Stimulated activated effector memory CD8-positive, alpha-beta T cell treated with anti-CD3 and anti-CD28 coated beads, Interleukin-12 subunit alpha, Interleukin-12 subunit beta, amount 100 ng/mL, for 72 hours (primary cell): Measurements from ENCODE around the gene POLDIP3.
"Not testable (repeated sequence)": the region's sequence is repeated elsewhere in the genome, so short reads cannot be mapped to it uniquely, and the experiment has no call there.

Experiments used
- ATAC-seq: fragments of 150-1000 bp; cut with Tn5 transposase; 2 replicates; pipeline ENCODE4 v1.10.0; 2021
- DNase-seq, 2 donors: peaks; one replicate each; pipeline ENCODE4 v3.0.0; 2021 to 2022; ENCODE audit warnings: low spot score in 2 of 2
- H3K27ac Mint-ChIP-seq: one replicate; pipeline ENCODE4 v1.8.0; 2022; ENCODE audit warnings: mild to moderate bottlenecking, mixed read lengths
- H3K36me3 Mint-ChIP-seq: one replicate; pipeline ENCODE4 v1.8.0; 2022; ENCODE audit warnings: mild to moderate bottlenecking, mixed read lengths
- H3K4me1 Mint-ChIP-seq: one replicate; pipeline ENCODE4 v1.8.0; 2022; ENCODE audit warnings: mixed read lengths
- H3K4me3 Mint-ChIP-seq: one replicate; pipeline ENCODE4 v1.8.0; 2022; ENCODE audit warnings: mild to moderate bottlenecking, mixed read lengths
- H3K9me3 Mint-ChIP-seq: one replicate; pipeline ENCODE4 v1.8.0; 2022; ENCODE audit warnings: mixed read lengths

POLDIP3 gene

GRCh38 chr22:42627981-42628380 is 13.3 kb upstream of the POLDIP3 start:
- Mint-ChIP-seq H3K27ac (peak overlapping the region; percentile 60), H3K36me3 (peaks cover 43% of the 10 kb centered on the region), H3K4me3 (no peak overlapping the region), H3K9me3 (no peaks in the 10 kb centered on the region), H3K4me1 (no peaks in the 10 kb centered on the region)
- DNase-seq (no peak), ATAC-seq (no peak)

GRCh38 chr22:42626951-42627625 is 12.4 kb upstream of the POLDIP3 start:
- ATAC-seq (no peak), DNase-seq (no peak)
- Mint-ChIP-seq H3K4me1 (no peaks in the 10 kb centered on the region), H3K27ac (no peak overlapping the region), H3K4me3 (no peak overlapping the region), H3K9me3 (no peaks in the 10 kb centered on the region), H3K36me3 (peaks cover 37% of the 10 kb centered on the region)

GRCh38 chr22:42626431-42626830 is 11.7 kb upstream of the POLDIP3 start:
- Mint-ChIP-seq H3K4me1 (peaks cover 4% of the 10 kb centered on the region), H3K9me3 (no peaks in the 10 kb centered on the region), H3K4me3 (no peak overlapping the region), H3K27ac (no peak overlapping the region), H3K36me3 (peaks cover 32% of the 10 kb centered on the region)
- ATAC-seq (no peak), DNase-seq (no peak)

DNA sequence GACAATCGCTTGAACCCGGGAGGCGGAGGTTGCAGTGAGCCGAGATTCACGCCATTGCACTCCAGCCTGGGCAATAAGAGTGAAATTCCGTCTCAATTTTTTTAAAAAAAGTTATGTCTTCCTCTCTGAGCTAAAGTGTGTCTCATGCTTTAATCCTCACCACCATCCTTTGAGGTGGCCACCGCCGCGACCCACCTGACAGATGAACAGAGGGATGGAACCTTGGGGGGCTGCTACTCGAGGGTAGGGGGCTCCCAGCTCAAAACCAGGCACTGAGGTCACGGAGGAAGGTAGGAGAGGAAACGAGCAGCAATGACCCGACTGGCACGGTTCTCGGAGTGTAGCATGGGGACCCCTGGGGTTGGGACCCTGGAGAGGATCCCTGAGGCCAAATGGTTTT is 10.7 kb upstream of the POLDIP3 start:
- ATAC-seq (no peak), DNase-seq (no peak)
- H3K4me1 Mint-ChIP-seq: peaks cover 7% of the 10 kb centered on the region
- H3K27ac Mint-ChIP-seq: no peak overlapping the region
- H3K4me3 Mint-ChIP-seq: no peak overlapping the region
- H3K36me3 Mint-ChIP-seq: peaks cover 32% of the 10 kb centered on the region
- no peaks in the 10 kb centered on the region for H3K9me3 Mint-ChIP-seq

DNA sequence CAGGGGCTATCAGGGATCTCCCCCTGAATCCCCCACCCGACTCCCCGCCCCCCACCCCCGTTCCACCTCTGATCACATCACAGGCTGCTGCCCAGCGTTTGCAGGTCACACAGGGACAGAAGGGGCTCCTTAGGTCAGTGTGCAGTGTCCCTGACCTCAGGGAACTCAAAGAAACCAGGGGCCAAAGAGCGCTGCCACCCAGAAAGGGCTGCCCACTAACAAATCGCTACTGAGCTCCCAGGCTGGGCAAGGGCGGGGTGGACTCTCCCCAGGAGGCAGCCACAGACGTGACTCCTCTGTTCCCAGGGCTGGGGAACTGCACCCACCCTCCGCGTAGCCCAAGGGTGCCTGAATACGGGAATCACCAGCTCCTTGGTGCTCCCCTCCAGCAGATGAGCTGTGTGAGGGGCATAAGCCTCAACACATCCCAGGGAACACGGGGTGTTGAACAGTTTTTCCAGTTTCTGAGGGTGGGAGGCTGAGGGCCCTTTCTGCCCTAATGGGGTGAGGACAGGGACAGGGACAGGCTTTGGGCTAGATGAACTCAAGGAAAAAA is 9.9 kb upstream of the POLDIP3 start:
- Mint-ChIP-seq H3K4me1 (peaks cover 7% of the 10 kb centered on the region), H3K27ac (no peak overlapping the region), H3K9me3 (no peaks in the 10 kb centered on the region), H3K4me3 (no peak overlapping the region), H3K36me3 (peaks cover 32% of the 10 kb centered on the region)
- no peak for DNase-seq
- ATAC-seq: no peak

DNA sequence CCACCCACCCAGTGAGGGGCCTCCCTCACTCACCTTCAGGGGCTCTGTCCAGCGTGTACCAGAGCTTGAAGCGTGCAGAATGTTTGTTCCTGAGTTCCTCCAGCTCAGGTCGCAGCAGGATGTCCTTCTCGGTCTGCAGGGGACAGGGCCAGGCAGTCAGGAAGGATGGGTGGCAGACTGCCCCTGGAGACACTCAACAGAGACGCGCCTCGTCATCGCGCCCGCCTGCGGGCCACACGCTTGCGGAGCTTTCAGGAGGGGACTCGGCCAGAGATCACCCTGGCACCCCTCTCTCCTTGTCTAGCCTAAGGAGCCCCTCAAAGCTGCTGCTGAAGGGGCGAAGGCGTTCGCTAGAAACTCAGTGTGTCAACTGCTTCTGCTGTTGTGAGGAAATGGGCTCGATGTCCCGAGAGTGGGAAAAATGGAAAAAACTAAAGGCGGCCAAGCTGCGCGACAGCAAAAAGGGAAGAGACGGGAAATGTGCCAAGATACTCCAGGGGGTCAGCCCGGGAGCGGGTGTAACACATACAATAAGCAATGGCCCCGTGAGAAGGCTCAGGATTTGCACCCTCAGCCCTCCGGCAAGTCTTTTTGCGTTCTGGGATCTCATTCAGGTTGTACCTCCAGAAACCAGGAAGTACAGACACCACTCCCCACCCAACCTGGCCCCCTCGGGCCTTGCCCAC is 9.2 kb upstream of the POLDIP3 start:
- H3K27ac Mint-ChIP-seq: no peak overlapping the region
- no peak overlapping the region for H3K4me3 Mint-ChIP-seq
- no peak for DNase-seq

DNA sequence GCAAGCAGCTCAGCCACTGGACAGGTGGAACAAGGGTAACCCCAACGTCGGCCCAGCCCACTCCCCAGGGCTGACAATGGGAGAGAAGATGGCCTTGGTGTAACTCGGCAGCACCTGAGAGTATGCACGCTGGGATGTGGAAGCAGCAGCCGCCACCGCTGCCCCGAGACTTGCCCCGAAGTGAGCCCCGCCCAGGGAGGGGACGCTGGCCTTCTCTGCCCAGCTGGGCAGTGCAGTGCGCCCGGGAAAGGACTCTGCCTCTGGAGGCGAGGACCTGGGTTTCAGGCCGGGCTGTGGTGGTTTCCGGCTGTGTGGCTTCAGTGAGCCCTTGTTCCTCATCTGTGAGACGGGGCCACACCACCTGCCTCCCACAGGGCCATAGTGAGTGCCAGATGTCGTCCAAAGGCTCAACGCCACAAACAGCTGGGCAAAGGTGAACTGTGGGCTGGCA is 8.6 kb upstream of the POLDIP3 start:
- Mint-ChIP-seq H3K36me3 (peaks cover 35% of the 10 kb centered on the region), H3K4me1 (peaks cover 7% of the 10 kb centered on the region), H3K27ac (no peak overlapping the region), H3K4me3 (no peak overlapping the region), H3K9me3 (no peaks in the 10 kb centered on the region)
- DNase-seq (no peak), ATAC-seq (no peak)

More for the DNA sequence above, 9.2 kb upstream of the POLDIP3 start:
- no peaks in the 10 kb centered on the region for H3K9me3 Mint-ChIP-seq
- no peak for ATAC-seq
- peaks cover 31% of the 10 kb centered on the region for H3K36me3 Mint-ChIP-seq
- peaks cover 7% of the 10 kb centered on the region for H3K4me1 Mint-ChIP-seq

DNA sequence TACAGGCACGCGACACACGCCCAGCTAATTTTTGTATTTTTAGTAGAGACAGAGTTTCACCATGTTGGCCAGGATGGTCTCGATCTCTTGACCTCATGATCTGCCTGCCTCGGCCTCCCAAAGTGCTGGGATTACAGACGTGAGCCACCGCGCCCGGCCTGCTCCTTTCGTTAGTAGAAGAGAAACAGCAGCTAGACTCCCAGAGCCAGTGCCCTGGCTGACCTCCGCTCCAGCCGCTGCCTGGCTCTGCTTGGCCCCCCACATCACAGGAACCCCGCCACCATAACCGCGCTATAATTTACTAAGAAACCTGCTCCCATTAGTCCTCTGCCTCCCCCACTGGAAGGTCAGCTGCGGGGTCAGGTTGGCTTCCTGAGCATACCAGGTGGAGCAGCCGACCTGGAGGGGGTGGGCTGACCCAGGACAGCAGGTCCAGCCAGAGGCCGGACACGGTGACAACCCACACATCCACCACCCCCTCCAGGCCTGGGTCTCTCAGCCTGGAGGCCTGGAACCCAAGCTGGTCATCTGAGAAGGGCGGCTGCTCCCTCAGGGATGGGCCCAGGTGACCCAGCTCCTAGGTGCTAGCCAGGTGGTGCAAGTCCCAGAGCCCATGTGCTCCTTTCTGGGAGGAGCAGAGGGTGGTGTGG is 7.5 kb upstream of the POLDIP3 start:
- Mint-ChIP-seq H3K27ac (peak overlapping the region; percentile 3), H3K9me3 (no peaks in the 10 kb centered on the region), H3K4me1 (peaks cover 13% of the 10 kb centered on the region), H3K4me3 (no peak overlapping the region), H3K36me3 (peaks cover 38% of the 10 kb centered on the region)
- no peak for DNase-seq
- ATAC-seq: no peak

DNA sequence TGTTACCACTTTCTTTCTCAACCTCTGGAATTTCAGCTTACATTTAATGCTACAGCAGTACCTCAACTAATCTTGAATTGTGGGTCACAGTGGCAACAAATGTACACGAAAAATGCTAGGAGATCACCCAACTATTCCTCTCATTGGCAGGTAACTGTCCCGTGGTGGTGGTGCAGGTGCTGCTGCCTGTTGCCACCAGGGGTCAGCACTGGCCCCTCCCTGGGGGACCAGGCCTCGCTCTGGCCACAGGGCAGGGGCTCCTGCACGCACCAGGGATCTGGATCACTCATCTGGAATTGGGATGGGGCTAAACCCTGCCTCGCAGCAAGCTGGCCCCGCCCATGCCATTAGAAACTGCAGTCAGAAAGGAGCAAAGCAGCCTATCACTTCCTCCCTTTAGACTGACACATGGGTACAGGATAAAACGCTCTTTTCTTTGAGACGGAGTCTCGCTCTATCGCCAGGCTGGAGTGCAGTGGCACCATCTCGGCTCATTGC is 6.9 kb upstream of the POLDIP3 start:
- Mint-ChIP-seq H3K4me3 (no peak overlapping the region), H3K27ac (peak overlapping the region; percentile 3), H3K4me1 (peaks cover 13% of the 10 kb centered on the region), H3K36me3 (peaks cover 41% of the 10 kb centered on the region), H3K9me3 (no peaks in the 10 kb centered on the region)
- DNase-seq (peak; percentile 48 to 76), ATAC-seq (peak; percentile 77)

GRCh38 chr22:42620084-42620483 is 5.4 kb upstream of the POLDIP3 start:
- no peak for ATAC-seq
- DNase-seq: no peak
- no peak overlapping the region for H3K27ac Mint-ChIP-seq
- H3K4me1 Mint-ChIP-seq: peaks cover 27% of the 10 kb centered on the region
- H3K36me3 Mint-ChIP-seq: peaks cover 43% of the 10 kb centered on the region
- H3K4me3 Mint-ChIP-seq: no peak overlapping the region
- no peaks in the 10 kb centered on the region for H3K9me3 Mint-ChIP-seq

DNA sequence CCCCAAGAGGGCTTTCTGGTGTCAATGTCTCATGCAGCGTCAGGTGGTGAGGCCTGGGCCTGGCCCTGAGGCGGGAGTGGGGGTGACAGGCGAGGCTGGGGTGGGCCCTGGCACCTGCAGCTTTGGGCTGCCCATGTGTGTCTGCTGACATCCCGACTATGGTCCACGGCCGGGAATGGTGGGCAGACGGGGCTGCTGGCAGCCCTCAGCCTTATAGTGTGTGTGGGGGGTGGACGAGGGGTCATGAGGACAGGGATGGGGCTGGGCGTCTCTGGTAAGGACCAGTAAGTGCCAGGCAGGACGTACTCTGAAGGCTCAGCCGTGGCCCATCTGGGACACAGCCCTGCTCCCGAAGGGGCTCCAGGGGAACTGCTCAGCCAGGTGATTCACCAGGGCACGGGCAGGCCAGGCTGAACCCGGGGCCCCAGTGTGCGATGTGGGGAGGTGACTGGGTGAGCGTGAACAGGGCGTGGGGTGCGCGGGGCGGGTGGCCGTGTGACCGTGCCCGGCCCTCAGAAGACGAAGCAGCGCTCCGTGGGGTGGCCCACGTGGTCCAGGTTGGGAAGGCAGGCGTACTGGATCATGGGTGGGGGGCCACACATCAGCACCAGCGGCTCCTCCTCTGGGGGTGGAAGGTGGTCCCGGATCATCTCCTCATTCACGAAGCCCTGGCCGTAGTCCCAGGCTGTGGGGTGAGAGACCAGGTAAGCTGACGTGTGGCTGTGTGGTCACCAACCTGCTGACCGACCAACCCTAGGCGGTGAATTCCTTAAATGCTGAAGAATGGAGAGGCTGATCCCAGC is 4.8 kb upstream of the POLDIP3 start:
- Mint-ChIP-seq H3K9me3 (no peaks in the 10 kb centered on the region), H3K36me3 (peaks cover 44% of the 10 kb centered on the region), H3K4me1 (peaks cover 32% of the 10 kb centered on the region), H3K27ac (no peak overlapping the region), H3K4me3 (no peak overlapping the region)
- DNase-seq: no peak
- no peak for ATAC-seq

DNA sequence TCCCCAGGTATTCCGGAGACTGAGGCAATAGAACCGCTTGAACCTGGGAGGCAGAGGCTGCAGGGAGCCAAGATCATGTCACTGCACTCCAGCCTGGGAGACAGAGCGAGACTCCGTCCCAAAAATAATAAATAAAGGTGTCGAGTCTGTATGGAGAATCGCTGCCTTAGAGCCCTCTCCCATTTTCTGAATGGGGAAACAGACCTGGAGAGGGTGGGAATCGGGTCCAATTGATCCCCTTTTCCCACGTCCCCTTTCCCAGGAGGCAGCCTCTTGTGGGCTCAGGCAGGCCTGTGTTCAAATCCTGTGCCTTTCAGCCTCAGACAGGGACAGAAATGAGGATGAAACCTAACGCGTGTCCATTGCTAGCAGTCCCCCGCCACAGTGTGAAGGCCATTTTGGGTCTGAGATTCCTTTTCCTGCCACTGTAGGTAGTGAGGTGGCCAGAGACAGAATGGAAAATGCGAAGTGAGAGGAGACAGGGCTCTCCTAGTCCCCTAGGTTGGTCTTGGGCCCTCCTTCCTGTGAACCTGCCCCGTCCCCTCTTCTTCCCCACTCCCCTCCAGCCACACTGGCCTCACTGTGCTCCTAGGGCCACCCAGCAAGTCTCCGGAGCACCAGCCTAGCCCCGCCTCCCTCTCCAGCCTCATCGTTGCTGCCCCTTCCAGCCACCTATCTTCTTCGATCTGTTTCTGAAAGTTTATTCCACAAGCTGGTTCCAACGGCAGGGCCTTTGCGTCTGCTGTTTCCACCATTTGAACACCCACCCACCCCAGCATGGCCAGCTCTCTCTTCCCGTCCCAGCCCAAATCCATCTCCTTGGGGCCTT is 2.7 kb upstream of the POLDIP3 start:
- peaks cover 58% of the 10 kb centered on the region for H3K36me3 Mint-ChIP-seq

DNA sequence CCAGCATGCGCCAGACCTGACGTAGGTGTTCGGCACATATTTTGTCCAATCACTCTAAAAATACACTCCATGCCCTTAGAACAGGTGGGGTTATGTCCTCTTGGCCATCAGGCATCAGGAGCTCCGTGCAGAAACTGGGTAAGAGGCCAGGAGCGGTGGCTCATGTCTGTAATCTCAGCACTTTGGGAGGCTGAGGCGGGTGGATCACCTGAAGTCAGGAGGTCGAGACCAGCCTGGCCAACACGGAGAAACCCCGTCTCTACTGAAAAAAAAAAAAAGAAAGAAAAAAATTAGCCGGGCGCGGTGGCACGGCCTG is 1.1 kb upstream of the POLDIP3 start:
- not testable (repeated sequence) for H3K9me3 Mint-ChIP-seq, DNase-seq, ATAC-seq
- peak overlapping the region; percentile 100 for H3K27ac Mint-ChIP-seq
- peak overlapping the region; percentile 78 for H3K4me3 Mint-ChIP-seq
- H3K36me3 Mint-ChIP-seq: peaks cover 73% of the 10 kb centered on the region
- peaks cover 50% of the 10 kb centered on the region for H3K4me1 Mint-ChIP-seq

More for the DNA sequence above, 2.7 kb upstream of the POLDIP3 start:
- H3K9me3 Mint-ChIP-seq: no peaks in the 10 kb centered on the region
- peak overlapping the region; percentile 44 for H3K27ac Mint-ChIP-seq
- H3K4me3 Mint-ChIP-seq: no peak overlapping the region
- ATAC-seq (no peak), DNase-seq (no peak)
- peaks cover 43% of the 10 kb centered on the region for H3K4me1 Mint-ChIP-seq
